Measurements from ENCODE around the gene GPR62. TPM values are rescaled to one million over a fixed set of nuclear protein-coding genes. Genes with fewer than 3 reads are reported as not detected.

The GPR62 gene
- total RNA-seq, 1 experiment from 2014 or later = not detected

- BruUV-seq (replicated peaks) = no TSS peak
- POLR2A ChIA-PET = no interaction called here
These were observed 42.9 kb downstream of the GPR62 start for GRCh38 chr3:51997935-51998596.

GRCh38 chr3:51998774-51999173, 43.6 kb downstream of the GPR62 start:
- DNase-seq (ENCODE audit: low read depth, low spot score) = no peak
- intact Hi-C loops (cut with micrococcal nuclease; ENCODE audit: unreplicated experiment) = no loop called here
- POLR2A ChIA-PET = no interaction called here

More at GRCh38 chr3:51997935-51998596, 42.9 kb downstream of the GPR62 start:
- no peak for TF ChIP-seq SIN3A (IDR thresholded peaks at IDR 0.05; ENCODE audit: borderline replicate concordance, insufficient read depth, low read depth, low read length)
- no peak for TF ChIP-seq TCF7L2 (IDR thresholded peaks at IDR 0.05; ENCODE audit: low read depth, low read length)
- TF ChIP-seq POLR2AphosphoS5 (IDR thresholded peaks at IDR 0.05; ENCODE audit: low read depth, low read length) = no peak
- TF ChIP-seq CTCF (IDR thresholded peaks at IDR 0.05) = no peak
- no peak for TF ChIP-seq REST (IDR thresholded peaks at IDR 0.05; ENCODE audit: insufficient read depth in 1 of 2, low read depth in 2 of 2, low read length in 1 of 2)
- ATAC-seq (no peak), DNase-seq (ENCODE audit: low read depth, low spot score) (no peak)
- Histone ChIP-seq H3K27ac (ENCODE audit: low read length) (no peak overlapping the region), H3K36me3 (ENCODE audit: control insufficient read depth, insufficient read depth, low read length) (peaks cover 13% of the 10 kb centered on the region), H3K9me3 (ENCODE audit: control insufficient read depth, insufficient read depth, low read depth, low read length) (no peaks in the 10 kb centered on the region), H3K27me3 (ENCODE audit: control insufficient read depth, insufficient read depth, low read length) (no peaks in the 10 kb centered on the region), H3K4me1 (ENCODE audit: control insufficient read depth, insufficient read depth, low read length) (peaks cover 18% of the 10 kb centered on the region), H3K4me3 (ENCODE audit: low read depth in 2 of 2, low read length in 2 of 2) (no peak overlapping the region)
- CTCF ChIA-PET = no interaction called here
- intact Hi-C loops (cut with micrococcal nuclease; ENCODE audit: unreplicated experiment) = no loop called here
- in situ Hi-C loops (cut with HindIII; ENCODE audit: low pct_unique_long_range_greater_than_20kb, low sequenced_read_pairs) = no loop called here

More at GRCh38 chr3:51998774-51999173, 43.6 kb downstream of the GPR62 start:
- peaks cover 13% of the 10 kb centered on the region for H3K36me3 ChIP-seq (ENCODE audit: control insufficient read depth, insufficient read depth, low read length)
- no peak for ATAC-seq
- H3K27ac ChIP-seq (ENCODE audit: low read length) = no peak overlapping the region
- in situ Hi-C loops (cut with HindIII; ENCODE audit: low pct_unique_long_range_greater_than_20kb, low sequenced_read_pairs) = no loop called here
- CTCF ChIA-PET = no interaction called here
- TF ChIP-seq REST (IDR thresholded peaks at IDR 0.05; ENCODE audit: insufficient read depth in 1 of 2, low read depth in 2 of 2, low read length in 1 of 2) (no peak), POLR2AphosphoS5 (IDR thresholded peaks at IDR 0.05; ENCODE audit: low read depth, low read length) (no peak), SIN3A (IDR thresholded peaks at IDR 0.05; ENCODE audit: borderline replicate concordance, insufficient read depth, low read depth, low read length) (no peak), TCF7L2 (IDR thresholded peaks at IDR 0.05; ENCODE audit: low read depth, low read length) (no peak), CTCF (IDR thresholded peaks at IDR 0.05) (no peak)
- no peaks in the 10 kb centered on the region for H3K27me3 ChIP-seq (ENCODE audit: control insufficient read depth, insufficient read depth, low read length)
- H3K4me1 ChIP-seq (ENCODE audit: control insufficient read depth, insufficient read depth, low read length) = peaks cover 14% of the 10 kb centered on the region
- no peak overlapping the region for H3K4me3 ChIP-seq (ENCODE audit: low read depth in 2 of 2, low read length in 2 of 2)
- BruUV-seq (replicated peaks) = no TSS peak
- H3K9me3 ChIP-seq (ENCODE audit: control insufficient read depth, insufficient read depth, low read depth, low read length) = no peaks in the 10 kb centered on the region

Measured in Panc1 (cell line).